Endodermal cell (in vitro differentiated cells): ENCODE measurements around the gene TRPC1. TPM values are rescaled to one million over a fixed set of nuclear protein-coding genes. Genes with fewer than 3 reads are reported as not detected.

Experiments
- DNase-seq: peaks from one replicate; pipeline ENCODE4 v3.0.0-alpha.2; 2017
- H3K27ac ChIP-seq: 2 replicates; pipeline ENCODE4 v1.5.1; 2013; ENCODE audit warnings: mild to moderate bottlenecking, low read depth, low read length, moderate library complexity
- H3K27me3 ChIP-seq: 2 replicates; pipeline ENCODE4 v1.6.1; 2013; ENCODE audit warnings: mild to moderate bottlenecking, low read length, moderate library complexity; ENCODE audit not compliant: insufficient read depth, control insufficient read depth, poor library complexity, severe bottlenecking
- H3K36me3 ChIP-seq: 2 replicates; pipeline ENCODE4 v1.7.0; 2013; ENCODE audit warnings: mild to moderate bottlenecking, low read length, moderate library complexity; ENCODE audit not compliant: control insufficient read depth, insufficient read depth
- H3K4me1 ChIP-seq: one replicate; pipeline ENCODE4 v1.7.0; 2013; ENCODE audit warnings: low read length; ENCODE audit not compliant: control insufficient read depth, insufficient read depth
- H3K4me3 ChIP-seq: 2 replicates; pipeline ENCODE4 v1.5.1; 2013; ENCODE audit warnings: mild to moderate bottlenecking, low read length, moderate library complexity
- H3K9ac ChIP-seq: 2 replicates; pipeline ENCODE4 v1.6.1; 2013; ENCODE audit warnings: mild to moderate bottlenecking, low read length, moderate library complexity; ENCODE audit not compliant: poor library complexity, severe bottlenecking; ENCODE audit errors: extremely low read depth
- H3K9me3 ChIP-seq: 2 replicates; pipeline ENCODE4 v1.6.1; 2013; ENCODE audit warnings: mild to moderate bottlenecking, low read length, moderate library complexity; ENCODE audit not compliant: control insufficient read depth
- H3K27ac Mint-ChIP-seq: 2 replicates; pipeline ENCODE4 v1.8.0; 2020; ENCODE audit warnings: mixed read lengths
- H3K27me3 Mint-ChIP-seq: 2 replicates; pipeline ENCODE4 v1.8.0; 2021; ENCODE audit warnings: mild to moderate bottlenecking, mixed read lengths; ENCODE audit not compliant: insufficient read depth
- H3K36me3 Mint-ChIP-seq: 2 replicates; pipeline ENCODE4 v1.8.0; 2020; ENCODE audit warnings: low read depth, mixed read lengths
- H3K4me1 Mint-ChIP-seq: 2 replicates; pipeline ENCODE4 v1.8.0; 2020; ENCODE audit warnings: mixed read lengths
- H3K4me3 Mint-ChIP-seq: 2 replicates; pipeline ENCODE4 v1.8.0; 2020; ENCODE audit warnings: mild to moderate bottlenecking, moderate library complexity, mixed read lengths
- H3K9me3 Mint-ChIP-seq: 2 replicates; pipeline ENCODE4 v1.8.0; 2020; ENCODE audit warnings: mild to moderate bottlenecking, mixed read lengths
- WGBS, 2 experiments: methylation state at CpG; one replicate each; pipeline versions ENCODE4 v1.1.5 to v1.1.7; 2013; ENCODE audit warnings: missing lambda C conversion rate in 2 of 2, mixed read lengths in 1 of 2; ENCODE audit not compliant: insufficient coverage in 1 of 2, insufficient read length in 1 of 2; 5-methylcytosine and 5-hydroxymethylcytosine counted together
- total RNA-seq, 2 donors: library from RNA; stranded (reverse); fragmentation: NEBNext Ultra II Directional in 1 of 2; extraction: Animal tissue kit (Norgen Biotek cat#: 25700) in 1 of 2; gene quantifications; 2 replicates in 1 of 2; 3 replicates in 1 of 2; pipeline ENCODE4 v1.2.1, GENCODE V29; 2021
- TF ChIP-seq, protein P1 (sequence below): fragments of 200-600 bp; sonication (generic); conservative IDR thresholded peaks from 2 replicates; pipeline ENCODE4 v1.5.0; 2021; ENCODE audit warnings: antibody characterized with exemption, mild to moderate bottlenecking

The TRPC1 gene
- total RNA-seq, 2 donors from 2014 or later: 18.2 to 18.9 TPM

DNA sequence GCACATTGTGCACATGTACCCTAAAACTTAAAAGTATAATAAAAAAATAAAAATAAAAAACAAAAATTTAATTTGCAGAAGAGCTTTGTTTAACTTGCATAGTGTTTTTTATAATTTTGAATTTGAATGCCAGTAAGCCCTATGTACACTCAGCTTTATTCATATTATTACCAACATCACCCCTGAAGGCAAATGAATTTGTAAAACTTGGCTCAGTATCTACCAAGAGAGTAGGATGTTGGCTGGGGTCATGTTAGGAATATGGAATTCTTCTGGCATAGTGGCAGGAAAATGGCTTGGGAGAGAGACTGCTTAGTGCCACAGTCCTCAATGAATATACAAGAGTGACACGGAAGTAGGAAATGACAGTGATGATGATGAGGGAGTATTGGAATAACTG is 30.7 kb downstream of the TRPC1 start:
- no peak overlapping the region for H3K4me3 Mint-ChIP-seq
- no peaks in the 10 kb centered on the region for H3K27me3 Mint-ChIP-seq
- peaks cover 43% of the 10 kb centered on the region for H3K36me3 Mint-ChIP-seq
- no peak overlapping the region for H3K4me3 ChIP-seq
- TF ChIP-seq, protein P1, sequence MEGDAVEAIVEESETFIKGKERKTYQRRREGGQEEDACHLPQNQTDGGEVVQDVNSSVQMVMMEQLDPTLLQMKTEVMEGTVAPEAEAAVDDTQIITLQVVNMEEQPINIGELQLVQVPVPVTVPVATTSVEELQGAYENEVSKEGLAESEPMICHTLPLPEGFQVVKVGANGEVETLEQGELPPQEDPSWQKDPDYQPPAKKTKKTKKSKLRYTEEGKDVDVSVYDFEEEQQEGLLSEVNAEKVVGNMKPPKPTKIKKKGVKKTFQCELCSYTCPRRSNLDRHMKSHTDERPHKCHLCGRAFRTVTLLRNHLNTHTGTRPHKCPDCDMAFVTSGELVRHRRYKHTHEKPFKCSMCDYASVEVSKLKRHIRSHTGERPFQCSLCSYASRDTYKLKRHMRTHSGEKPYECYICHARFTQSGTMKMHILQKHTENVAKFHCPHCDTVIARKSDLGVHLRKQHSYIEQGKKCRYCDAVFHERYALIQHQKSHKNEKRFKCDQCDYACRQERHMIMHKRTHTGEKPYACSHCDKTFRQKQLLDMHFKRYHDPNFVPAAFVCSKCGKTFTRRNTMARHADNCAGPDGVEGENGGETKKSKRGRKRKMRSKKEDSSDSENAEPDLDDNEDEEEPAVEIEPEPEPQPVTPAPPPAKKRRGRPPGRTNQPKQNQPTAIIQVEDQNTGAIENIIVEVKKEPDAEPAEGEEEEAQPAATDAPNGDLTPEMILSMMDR: no peak
- peaks cover 14% of the 10 kb centered on the region for H3K9me3 ChIP-seq
- no peak overlapping the region for H3K27ac ChIP-seq
- WGBS, 2 experiments: 96 to 100% methylated on average over 1 of the region's 1 CpG
- H3K36me3 ChIP-seq: peaks cover 17% of the 10 kb centered on the region
- no peak for DNase-seq
- no peak overlapping the region for H3K27ac Mint-ChIP-seq
- peaks cover 24% of the 10 kb centered on the region for H3K9me3 Mint-ChIP-seq
- H3K4me1 Mint-ChIP-seq: no peaks in the 10 kb centered on the region
- H3K9ac ChIP-seq: no peak overlapping the region
- no peaks in the 10 kb centered on the region for H3K4me1 ChIP-seq
- H3K27me3 ChIP-seq: no peaks in the 10 kb centered on the region

DNA sequence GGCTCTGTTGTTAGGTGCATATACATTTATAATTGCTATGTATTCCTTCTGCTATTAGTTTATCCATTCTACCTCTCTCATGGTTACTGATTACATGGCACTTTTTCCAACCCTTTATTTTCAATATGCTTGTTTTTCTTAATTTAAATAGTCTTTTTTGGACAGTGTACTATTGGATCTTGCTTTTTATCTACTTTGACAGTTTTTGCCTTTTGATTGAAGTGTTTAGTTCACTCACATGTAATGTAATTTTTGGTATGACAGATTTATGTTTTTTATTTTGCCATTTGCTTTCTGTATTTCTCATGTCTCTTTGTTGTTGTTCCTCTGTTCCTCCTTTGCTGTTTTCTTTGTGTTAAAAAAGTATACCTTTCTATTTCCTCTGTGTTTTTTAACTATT is 44.5 kb downstream of the TRPC1 start:
- H3K4me3 Mint-ChIP-seq: no peak overlapping the region
- Histone ChIP-seq H3K9me3 (peaks cover 5% of the 10 kb centered on the region), H3K27me3 (no peaks in the 10 kb centered on the region), H3K4me1 (no peaks in the 10 kb centered on the region), H3K36me3 (peaks cover 18% of the 10 kb centered on the region), H3K4me3 (no peak overlapping the region), H3K9ac (no peak overlapping the region), H3K27ac (no peak overlapping the region)
- peaks cover 6% of the 10 kb centered on the region for H3K9me3 Mint-ChIP-seq
- no peak for DNase-seq
- TF ChIP-seq, protein P1: no peak
- H3K27ac Mint-ChIP-seq: no peak overlapping the region
- H3K4me1 Mint-ChIP-seq: no peaks in the 10 kb centered on the region
- peaks cover 33% of the 10 kb centered on the region for H3K36me3 Mint-ChIP-seq
- no peaks in the 10 kb centered on the region for H3K27me3 Mint-ChIP-seq

DNA sequence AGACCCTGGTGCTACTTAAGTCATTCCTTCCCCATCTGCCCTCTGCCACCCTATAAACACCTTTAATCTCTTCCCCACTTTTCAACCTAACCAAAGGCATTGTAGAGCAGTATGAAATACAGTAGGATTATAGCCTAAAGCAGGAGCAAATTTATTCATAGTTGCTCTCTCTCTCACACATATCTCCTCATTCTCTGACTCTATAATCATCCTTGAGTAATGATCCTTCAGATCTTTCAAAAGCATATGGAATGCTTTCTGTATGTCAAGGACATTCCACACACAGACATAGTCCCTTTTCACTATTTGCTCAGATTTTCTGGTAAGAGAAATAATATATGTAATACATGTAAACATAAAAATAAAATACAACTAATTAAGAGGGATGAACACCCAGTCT is 54.1 kb downstream of the TRPC1 start:
- H3K27me3 Mint-ChIP-seq: no peaks in the 10 kb centered on the region
- H3K4me1 Mint-ChIP-seq: peaks cover 2% of the 10 kb centered on the region
- peaks cover 3% of the 10 kb centered on the region for H3K36me3 ChIP-seq
- no peak overlapping the region for H3K27ac Mint-ChIP-seq
- H3K4me1 ChIP-seq: no peaks in the 10 kb centered on the region
- peak; percentile 47 for DNase-seq
- no peak overlapping the region for H3K27ac ChIP-seq
- H3K36me3 Mint-ChIP-seq: no peaks in the 10 kb centered on the region
- H3K4me3 Mint-ChIP-seq: no peak overlapping the region
- no peaks in the 10 kb centered on the region for H3K9me3 ChIP-seq
- no peak overlapping the region for H3K9ac ChIP-seq
- no peaks in the 10 kb centered on the region for H3K27me3 ChIP-seq
- TF ChIP-seq, protein P1: no peak
- H3K4me3 ChIP-seq: no peak overlapping the region
- H3K9me3 Mint-ChIP-seq: no peaks in the 10 kb centered on the region
